ENCODE results near the gene MEX3A. TPM values are rescaled to one million over a fixed set of nuclear protein-coding genes. Genes with fewer than 3 reads are reported as not detected.
A peak's percentile ranks its signal among the peaks of the same experiment; 100 is the strongest.

Gene MEX3A
- total RNA-seq, 3 donors from 2014 or later (not counting 1 experiment from before 2014, with no cell fraction given): 0.05 to 0.16 (median 0.14) TPM

DNA sequence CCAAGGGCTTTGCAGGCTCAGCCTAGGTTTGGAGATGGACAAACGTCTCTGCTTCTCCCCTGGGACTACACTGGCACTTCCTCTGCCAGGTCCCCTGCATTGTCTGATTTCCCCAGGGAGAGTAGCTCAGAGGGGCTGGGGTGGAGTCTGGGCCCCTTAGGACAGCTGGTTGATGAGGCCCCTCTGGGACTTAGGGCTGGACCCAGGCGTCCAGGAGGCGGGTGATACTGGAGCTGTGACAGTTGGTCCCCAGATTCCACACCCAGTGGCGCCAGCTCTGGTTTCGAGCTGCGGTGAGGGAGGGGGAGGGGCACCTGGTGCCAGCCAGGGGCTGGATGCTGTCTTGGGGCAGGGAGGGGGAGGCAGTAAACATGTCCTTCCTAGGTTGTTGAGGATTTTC, 7.4 kb upstream of the MEX3A start:
- H3K4me3 ChIP-seq (ENCODE audit: low read length): no peak overlapping the region
- no peak overlapping the region for H3K27ac Mint-ChIP-seq
- ATAC-seq: no peak
- H3K27ac ChIP-seq (ENCODE audit: low read length): no peak overlapping the region
- peaks cover 6% of the 10 kb centered on the region for H3K4me1 ChIP-seq (ENCODE audit: control insufficient read depth, insufficient read depth, low read length)
- 52% methylated on average over 6 of the region's 6 CpGs for WGBS (ENCODE audit: insufficient coverage)
- peaks cover 0 to 8% of the 10 kb centered on the region in 2 donors for H3K4me1 Mint-ChIP-seq
- no peaks in the 10 kb centered on the region for H3K36me3 ChIP-seq (ENCODE audit: control insufficient read depth, insufficient read depth, low read length)
- TF ChIP-seq, protein P1, sequence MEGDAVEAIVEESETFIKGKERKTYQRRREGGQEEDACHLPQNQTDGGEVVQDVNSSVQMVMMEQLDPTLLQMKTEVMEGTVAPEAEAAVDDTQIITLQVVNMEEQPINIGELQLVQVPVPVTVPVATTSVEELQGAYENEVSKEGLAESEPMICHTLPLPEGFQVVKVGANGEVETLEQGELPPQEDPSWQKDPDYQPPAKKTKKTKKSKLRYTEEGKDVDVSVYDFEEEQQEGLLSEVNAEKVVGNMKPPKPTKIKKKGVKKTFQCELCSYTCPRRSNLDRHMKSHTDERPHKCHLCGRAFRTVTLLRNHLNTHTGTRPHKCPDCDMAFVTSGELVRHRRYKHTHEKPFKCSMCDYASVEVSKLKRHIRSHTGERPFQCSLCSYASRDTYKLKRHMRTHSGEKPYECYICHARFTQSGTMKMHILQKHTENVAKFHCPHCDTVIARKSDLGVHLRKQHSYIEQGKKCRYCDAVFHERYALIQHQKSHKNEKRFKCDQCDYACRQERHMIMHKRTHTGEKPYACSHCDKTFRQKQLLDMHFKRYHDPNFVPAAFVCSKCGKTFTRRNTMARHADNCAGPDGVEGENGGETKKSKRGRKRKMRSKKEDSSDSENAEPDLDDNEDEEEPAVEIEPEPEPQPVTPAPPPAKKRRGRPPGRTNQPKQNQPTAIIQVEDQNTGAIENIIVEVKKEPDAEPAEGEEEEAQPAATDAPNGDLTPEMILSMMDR (IDR thresholded peaks at IDR 0.05): no peak
- H3K4me3 Mint-ChIP-seq: no peak overlapping the region
- H3K27me3 Mint-ChIP-seq (ENCODE audit: low read depth in 2 of 2): peaks cover 12 to 14% of the 10 kb centered on the region in 2 donors
- no peak for DNase-seq
- intact Hi-C loops (cut with micrococcal nuclease): loop anchor here (1.0 to 5.0 kb wide), 3 partner anchors 41 to 358 kb away; no protein-coding TSS in a partner anchor
- H3K9me3 Mint-ChIP-seq: no peaks in the 10 kb centered on the region
- no peaks in the 10 kb centered on the region for H3K36me3 Mint-ChIP-seq
- H3K27me3 ChIP-seq (ENCODE audit: control insufficient read depth, insufficient read depth, low read length): no peaks in the 10 kb centered on the region
- H3K9me3 ChIP-seq (ENCODE audit: control insufficient read depth, insufficient read depth, low read length): no peaks in the 10 kb centered on the region

DNA sequence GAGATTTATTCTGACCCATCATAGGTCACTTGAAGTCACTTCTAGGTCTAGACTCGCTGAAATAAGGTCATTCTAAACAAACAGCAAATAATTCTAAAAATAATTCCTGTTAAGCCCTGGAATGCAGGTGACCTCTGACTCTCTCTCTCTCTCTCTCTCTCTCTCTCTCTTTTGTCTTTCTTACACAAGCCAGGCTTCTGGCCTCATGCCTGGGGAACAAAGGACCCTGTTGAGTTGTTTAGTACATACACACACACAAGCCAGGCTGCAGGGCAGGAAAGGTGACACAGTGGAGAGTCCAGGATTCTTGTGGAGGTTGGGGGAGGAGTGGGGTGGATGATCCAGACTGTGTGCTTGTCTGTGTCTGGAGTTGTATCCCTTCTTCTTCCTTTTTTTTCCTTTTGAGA, 4.0 kb upstream of the MEX3A start:
- no peak for DNase-seq
- H3K36me3 ChIP-seq (ENCODE audit: control insufficient read depth, insufficient read depth, low read length): no peaks in the 10 kb centered on the region
- H3K4me3 Mint-ChIP-seq: no peak overlapping the region
- H3K9me3 Mint-ChIP-seq: no peaks in the 10 kb centered on the region
- no peaks in the 10 kb centered on the region for H3K36me3 Mint-ChIP-seq
- peaks cover 0 to 19% of the 10 kb centered on the region in 2 donors for H3K4me1 Mint-ChIP-seq
- no peak overlapping the region for H3K27ac Mint-ChIP-seq
- no peak for ATAC-seq
- no peak overlapping the region for H3K27ac ChIP-seq (ENCODE audit: low read length)
- no peak overlapping the region for H3K4me3 ChIP-seq (ENCODE audit: low read length)
- no peaks in the 10 kb centered on the region for H3K9me3 ChIP-seq (ENCODE audit: control insufficient read depth, insufficient read depth, low read length)
- intact Hi-C loops (cut with micrococcal nuclease): no loop called here
- peaks cover 12 to 26% of the 10 kb centered on the region in 2 donors for H3K27me3 Mint-ChIP-seq (ENCODE audit: low read depth in 2 of 2)
- WGBS (ENCODE audit: insufficient coverage): 80% methylated on average over 1 of the region's 1 CpG
- TF ChIP-seq, protein P1 (IDR thresholded peaks at IDR 0.05): no peak
- peaks cover 12% of the 10 kb centered on the region for H3K27me3 ChIP-seq (ENCODE audit: control insufficient read depth, insufficient read depth, low read length)
- H3K4me1 ChIP-seq (ENCODE audit: control insufficient read depth, insufficient read depth, low read length): peaks cover 24% of the 10 kb centered on the region

DNA sequence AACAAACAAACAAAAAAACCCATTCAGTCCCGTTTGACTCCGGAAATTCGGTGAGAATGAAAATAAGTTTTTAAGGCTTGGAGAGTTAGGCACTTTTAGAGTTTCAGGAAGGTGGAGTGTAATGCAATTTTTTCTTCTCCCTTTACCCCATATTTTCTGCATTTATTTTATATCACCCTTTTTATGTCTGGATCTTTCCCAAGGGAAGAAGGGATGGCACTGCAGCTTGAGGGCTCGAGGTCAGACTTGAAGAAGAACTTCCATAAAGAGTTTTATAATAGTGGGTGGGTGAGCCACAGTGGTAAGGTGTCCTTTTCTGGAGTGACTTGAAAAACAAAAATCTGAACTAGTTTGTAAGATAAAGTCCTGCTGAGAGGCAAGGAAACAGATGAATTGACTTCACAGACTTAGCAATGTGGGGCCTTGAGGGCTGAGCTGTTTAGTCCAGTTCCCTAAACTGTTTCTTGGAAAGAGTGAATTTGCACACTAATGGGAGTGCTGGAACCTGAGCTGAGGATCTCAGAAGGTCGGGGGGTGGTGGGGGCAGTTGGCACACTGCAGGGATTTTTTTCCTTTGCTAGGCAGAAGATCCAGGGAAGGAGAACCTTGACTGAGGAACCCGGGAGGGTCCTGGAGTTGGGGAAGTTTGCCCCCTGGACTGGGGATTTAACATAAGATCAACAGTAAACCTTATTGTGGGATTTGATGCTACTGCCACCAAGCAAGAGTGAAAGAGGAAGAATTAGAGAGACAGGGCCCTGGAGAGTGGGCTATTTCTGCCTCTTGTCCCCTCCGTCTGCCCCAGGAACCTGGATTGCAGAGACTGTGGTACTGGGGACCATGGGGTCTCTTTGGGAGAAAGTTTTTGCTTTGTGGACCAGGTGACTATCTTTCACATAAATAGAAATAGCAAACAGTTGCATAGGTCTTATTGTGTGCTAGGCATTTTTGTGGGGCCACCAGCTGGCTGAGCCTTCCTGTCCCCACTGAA, 1.8 kb upstream of the MEX3A start:
- H3K9me3 ChIP-seq (ENCODE audit: control insufficient read depth, insufficient read depth, low read length): no peaks in the 10 kb centered on the region
- no peaks in the 10 kb centered on the region for H3K36me3 ChIP-seq (ENCODE audit: control insufficient read depth, insufficient read depth, low read length)
- peaks cover 21% of the 10 kb centered on the region for H3K4me1 ChIP-seq (ENCODE audit: control insufficient read depth, insufficient read depth, low read length)
- TF ChIP-seq, protein P1 (IDR thresholded peaks at IDR 0.05): no peak
- H3K27me3 ChIP-seq (ENCODE audit: control insufficient read depth, insufficient read depth, low read length): peaks cover 15% of the 10 kb centered on the region
- H3K4me3 ChIP-seq (ENCODE audit: low read length): no peak overlapping the region
- peak overlapping the region; percentile 86 for H3K4me3 Mint-ChIP-seq
- intact Hi-C loops (cut with micrococcal nuclease): no loop called here
- WGBS (ENCODE audit: insufficient coverage): 61% methylated on average over 4 of the region's 7 CpGs
- ATAC-seq (no peak), DNase-seq (no peak)
- no peaks in the 10 kb centered on the region for H3K36me3 Mint-ChIP-seq
- no peaks in the 10 kb centered on the region for H3K9me3 Mint-ChIP-seq
- no peak overlapping the region for H3K27ac ChIP-seq (ENCODE audit: low read length)
- H3K27me3 Mint-ChIP-seq (ENCODE audit: low read depth in 2 of 2): peaks cover 12 to 33% of the 10 kb centered on the region in 2 donors
- H3K4me1 Mint-ChIP-seq: peaks cover 0 to 11% of the 10 kb centered on the region in 2 donors
- no peak overlapping the region for H3K27ac Mint-ChIP-seq

All from natural killer cell (primary cell).